WTC11 (cell line): ENCODE data around the gene KIF13A. TPM values are rescaled to one million over a fixed set of nuclear protein-coding genes. Genes with fewer than 3 reads are reported as not detected.

ENCODE experiments used
- ATAC-seq: fragments of 200-7000 bp; cut with Tn5 transposase; 2 replicates; pipeline ENCODE4 v1.10.0; 2021; ENCODE audit warnings: mild to moderate bottlenecking, moderate library complexity
- CTCF ChIA-PET: fragments of 300-600 bp; sonication (Branson Sonifier 250); formaldehyde crosslinking; loops from one replicate; lab custom pipeline; 2021; ENCODE audit warnings: antibody characterized with exemption; lab: Charles Lee
- POLR2A ChIA-PET: fragments of 350-600 bp; sonication (Branson Sonifier 250); formaldehyde crosslinking; loops from one replicate; lab custom pipeline; 2021; ENCODE audit warnings: antibody characterized with exemption; lab: Charles Lee
- DNase-seq: peaks from one replicate; pipeline ENCODE4 v3.0.0; 2021; ENCODE audit warnings: low spot score
- H3K27ac Mint-ChIP-seq: 2 replicates; pipeline ENCODE4 v1.8.0; 2021; ENCODE audit warnings: mixed read lengths
- H3K27me3 Mint-ChIP-seq: 2 replicates; pipeline ENCODE4 v1.8.0; 2021; ENCODE audit warnings: low read depth, mild to moderate bottlenecking, moderate library complexity, mixed read lengths
- H3K36me3 Mint-ChIP-seq: 2 replicates; pipeline ENCODE4 v1.8.0; 2021; ENCODE audit warnings: mixed read lengths
- H3K4me1 Mint-ChIP-seq: 2 replicates; pipeline ENCODE4 v1.8.0; 2022; ENCODE audit warnings: mixed read lengths
- H3K4me3 Mint-ChIP-seq: 2 replicates; pipeline ENCODE4 v1.8.0; 2021; ENCODE audit warnings: mild to moderate bottlenecking, moderate library complexity, mixed read lengths
- H3K9me3 Mint-ChIP-seq: 2 replicates; pipeline ENCODE4 v1.8.0; 2021; ENCODE audit warnings: mixed read lengths
- AR ChIP-seq: fragments of 250-450 bp; sonication (Bioruptor Pico); IDR thresholded peaks from 2 replicates; pipeline ENCODE4 v1.9.0; 2021; ENCODE audit warnings: mild to moderate bottlenecking
- ELF4 ChIP-seq: sonication (generic); formaldehyde crosslinking; IDR thresholded peaks from 2 replicates; pipeline ENCODE4 v1.8.1; 2022; ENCODE audit warnings: low read depth, mild to moderate bottlenecking, moderate library complexity, missing genetic modification reagents
- FOXP4 ChIP-seq: sonication (generic); formaldehyde crosslinking; IDR thresholded peaks from 2 replicates; pipeline ENCODE4 v1.8.0; 2022; ENCODE audit warnings: mild to moderate bottlenecking, missing genetic modification reagents
- MLX ChIP-seq: sonication (generic); formaldehyde crosslinking; IDR thresholded peaks from 2 replicates; pipeline ENCODE4 v1.8.1; 2023; ENCODE audit warnings: mild to moderate bottlenecking, missing genetic modification reagents, moderate library complexity
- NFATC4 ChIP-seq: fragments of 250-450 bp; sonication (Bioruptor Pico); IDR thresholded peaks from 2 replicates; pipeline ENCODE4 v1.9.0; 2021; ENCODE audit warnings: mild to moderate bottlenecking
- NR3C1 ChIP-seq: sonication (generic); formaldehyde crosslinking; conservative IDR thresholded peaks from 2 replicates; pipeline ENCODE4 v1.8.1; 2023; ENCODE audit warnings: low read depth, mild to moderate bottlenecking, missing genetic modification reagents
- PRDM15 ChIP-seq: sonication (generic); formaldehyde crosslinking; IDR thresholded peaks from 2 replicates; pipeline ENCODE4 v1.8.0; 2022; ENCODE audit warnings: missing genetic modification reagents
- SMAD3 ChIP-seq: sonication (generic); formaldehyde crosslinking; IDR thresholded peaks from 2 replicates; pipeline ENCODE4 v1.8.0; 2022; ENCODE audit warnings: missing genetic modification reagents, mild to moderate bottlenecking, borderline replicate concordance
- SOX15 ChIP-seq: fragments of 250-450 bp; sonication (Bioruptor Pico); IDR thresholded peaks from 2 replicates; pipeline ENCODE4 v1.9.0; 2021; ENCODE audit warnings: mild to moderate bottlenecking
- TEAD1 ChIP-seq: sonication (generic); formaldehyde crosslinking; IDR thresholded peaks from 2 replicates; pipeline ENCODE4 v1.8.0; 2022; ENCODE audit warnings: mild to moderate bottlenecking, missing genetic modification reagents
- TEAD4 ChIP-seq: sonication (generic); formaldehyde crosslinking; IDR thresholded peaks from 2 replicates; pipeline ENCODE4 v1.8.0; 2022; ENCODE audit warnings: mild to moderate bottlenecking, missing genetic modification reagents
- TP53 ChIP-seq: sonication (generic); formaldehyde crosslinking; IDR thresholded peaks from 2 replicates; pipeline ENCODE4 v1.8.1; 2023; ENCODE audit warnings: mild to moderate bottlenecking, missing genetic modification reagents
- ZBTB21 ChIP-seq: sonication (generic); formaldehyde crosslinking; IDR thresholded peaks from 2 replicates; pipeline ENCODE4 v1.8.1; 2023; ENCODE audit warnings: mild to moderate bottlenecking, missing genetic modification reagents, borderline replicate concordance
- ZNF219 ChIP-seq: sonication (generic); formaldehyde crosslinking; IDR thresholded peaks from 2 replicates; pipeline ENCODE4 v1.8.0; 2023; ENCODE audit warnings: missing genetic modification reagents, mild to moderate bottlenecking, borderline replicate concordance
- ZNF512 ChIP-seq: sonication (generic); formaldehyde crosslinking; IDR thresholded peaks from 2 replicates; pipeline ENCODE4 v1.8.1; 2022; ENCODE audit warnings: missing genetic modification reagents, borderline replicate concordance
- total RNA-seq: library from RNA; stranded (reverse); gene quantifications from 3 replicates; pipeline ENCODE4 v1.2.3, GENCODE V29; 2021

The KIF13A gene
- total RNA-seq, 1 experiment from 2014 or later = 32.7 TPM

- ATAC-seq = no peak
- no peak for TF ChIP-seq TP53
- no peak for TF ChIP-seq NFATC4 (CRISPR knock-in tag)
- no peak for TF ChIP-seq ZBTB21 (CRISPR knock-in tag)
- no peak for TF ChIP-seq ZNF219 (CRISPR knock-in tag)
- TF ChIP-seq PRDM15 (CRISPR knock-in tag) = no peak
- Mint-ChIP-seq H3K4me3 (no peak overlapping the region), H3K27me3 (no peaks in the 10 kb centered on the region), H3K36me3 (no peaks in the 10 kb centered on the region), H3K4me1 (peaks cover 13% of the 10 kb centered on the region), H3K9me3 (no peaks in the 10 kb centered on the region), H3K27ac (no peak overlapping the region)
- DNase-seq = no peak
- POLR2A ChIA-PET = interaction anchor here (0.7 kb wide), 2 partner anchors 9 to 572 kb away, joined by 3 to 7 read pairs; partner anchors contain the start of gene NUP153
- CTCF ChIA-PET = interaction anchor here (0.6 to 0.7 kb wide), 5 partner anchors 13 to 948 kb away, joined by 3 to 4 read pairs (median 3); no protein-coding TSS in a partner anchor
These were observed 272.3 kb downstream of the KIF13A start for GRCh38 chr6:17714879-17715851.

GRCh38 chr6:17714177-17714576, 273.3 kb downstream of the KIF13A start:
- H3K4me1 Mint-ChIP-seq = peaks cover 13% of the 10 kb centered on the region
- ATAC-seq (no peak), DNase-seq (no peak)
- H3K27ac Mint-ChIP-seq = no peak overlapping the region
- no peak overlapping the region for H3K4me3 Mint-ChIP-seq
- CTCF ChIA-PET = interaction anchor here (0.6 kb wide), 4 partner anchors 82 to 947 kb away, joined by 3 to 4 read pairs (median 4); no protein-coding TSS in a partner anchor
- H3K36me3 Mint-ChIP-seq = no peaks in the 10 kb centered on the region
- H3K9me3 Mint-ChIP-seq = no peaks in the 10 kb centered on the region
- POLR2A ChIA-PET = interaction anchor here (0.7 kb wide), 1 partner anchor 573 kb away, joined by 7 read pairs; no protein-coding TSS in a partner anchor
- H3K27me3 Mint-ChIP-seq = no peaks in the 10 kb centered on the region
- TF ChIP-seq MLX (CRISPR knock-in tag) = no peak
- no peak for TF ChIP-seq FOXP4
- no peak for TF ChIP-seq SOX15
- TF ChIP-seq TEAD4 (CRISPR knock-in tag) = no peak
- TF ChIP-seq SMAD3 (CRISPR knock-in tag) = no peak
- no peak for TF ChIP-seq TEAD1
- TF ChIP-seq ELF4 (CRISPR knock-in tag) = no peak
- no peak for TF ChIP-seq AR (CRISPR knock-in tag)
- no peak for TF ChIP-seq ZNF512 (CRISPR knock-in tag)
- TF ChIP-seq NR3C1 (CRISPR knock-in tag) = no peak
